Neural progenitor cell (in vitro differentiated cells): ENCODE results near the gene OR6S1. TPM values are rescaled to one million over a fixed set of nuclear protein-coding genes. Genes with fewer than 3 reads are reported as not detected.

Experiments used
- DNase-seq: peaks from one replicate; pipeline ENCODE4 v3.0.0-alpha.2; 2016; ENCODE audit warnings: low spot score
- H2AFZ ChIP-seq: fragments of 200-600 bp; sonication (generic); replicated peaks from 2 replicates; pipeline ENCODE4 v1.6.1; 2016; ENCODE audit warnings: antibody characterized with exemption
- H3F3A ChIP-seq: fragments of 200-600 bp; sonication (generic); 2 replicates; pipeline ENCODE4 v1.6.1; 2016; ENCODE audit warnings: antibody characterized with exemption, low read depth
- H3K27ac ChIP-seq: fragments of 200-600 bp; sonication (generic); 2 replicates; pipeline ENCODE4 v1.5.1; 2016; ENCODE audit warnings: mild to moderate bottlenecking
- H3K27me3 ChIP-seq: fragments of 200-600 bp; sonication (generic); 2 replicates; pipeline ENCODE4 v1.6.1; 2016; ENCODE audit warnings: mild to moderate bottlenecking, moderate library complexity
- H3K36me3 ChIP-seq: fragments of 200-600 bp; sonication (generic); 2 replicates; pipeline ENCODE4 v1.5.1; 2016
- H3K4me1 ChIP-seq: fragments of 200-600 bp; sonication (generic); 2 replicates; pipeline ENCODE4 v1.6.1; 2016; ENCODE audit warnings: mixed run types
- H3K4me2 ChIP-seq: fragments of 200-600 bp; sonication (generic); 2 replicates; pipeline ENCODE4 v1.6.1; 2016
- H3K4me3 ChIP-seq: fragments of 200-600 bp; sonication (generic); 2 replicates; pipeline ENCODE4 v1.5.1; 2016
- H3K79me2 ChIP-seq: fragments of 200-600 bp; sonication (generic); 2 replicates; pipeline ENCODE4 v1.6.1; 2016; ENCODE audit warnings: low read depth
- H3K9ac ChIP-seq: fragments of 200-600 bp; sonication (generic); 2 replicates; pipeline ENCODE4 v1.6.1; 2016
- H3K9me3 ChIP-seq: fragments of 200-600 bp; sonication (generic); 2 replicates; pipeline ENCODE4 v1.5.1; 2016; ENCODE audit warnings: low read depth
- H4K20me1 ChIP-seq: fragments of 200-600 bp; sonication (generic); 2 replicates; pipeline ENCODE4 v1.6.1; 2016; ENCODE audit warnings: low read depth
- H3K27ac Mint-ChIP-seq: 3 replicates; pipeline ENCODE4 v1.8.0; 2021; ENCODE audit warnings: mixed read lengths
- H3K27me3 Mint-ChIP-seq: 2 replicates; pipeline ENCODE4 v1.8.0; 2022; ENCODE audit warnings: low read depth, mild to moderate bottlenecking, inconsistent platforms, moderate library complexity, mixed read lengths; ENCODE audit not compliant: insufficient read depth
- H3K36me3 Mint-ChIP-seq: 3 replicates; pipeline ENCODE4 v1.8.0; 2021; ENCODE audit warnings: mixed read lengths
- H3K4me1 Mint-ChIP-seq: 3 replicates; pipeline ENCODE4 v1.8.0; 2021; ENCODE audit warnings: mixed read lengths
- H3K4me3 Mint-ChIP-seq: 3 replicates; pipeline ENCODE4 v1.8.0; 2021; ENCODE audit warnings: mild to moderate bottlenecking, moderate library complexity, mixed read lengths
- H3K9me3 Mint-ChIP-seq: 3 replicates; pipeline ENCODE4 v1.8.0; 2020; ENCODE audit warnings: mixed read lengths
- CTCF ChIP-seq: fragments of 200-600 bp; sonication (generic); IDR thresholded peaks from 2 replicates; pipeline ENCODE4 v1.5.1; 2017; ENCODE audit warnings: antibody characterized with exemption, mild to moderate bottlenecking
- EZH2 ChIP-seq: fragments of 200-600 bp; sonication (generic); IDR thresholded peaks from 2 replicates; pipeline ENCODE4 v1.6.1; 2017; ENCODE audit warnings: antibody characterized with exemption, mild to moderate bottlenecking, moderate library complexity
- EZH2phosphoT487 ChIP-seq: fragments of 200-600 bp; sonication (generic); IDR thresholded peaks from 2 replicates; pipeline ENCODE4 v1.6.1; 2017; ENCODE audit warnings: antibody characterized with exemption
- total RNA-seq: library from RNA; depleted of rRNA; stranded (reverse); fragments of >200 nt; gene quantifications from 2 replicates; pipeline ENCODE4 v1.2.3, GENCODE V29; 2015; ENCODE audit warnings: low replicate concordance

OR6S1 gene, protein sequence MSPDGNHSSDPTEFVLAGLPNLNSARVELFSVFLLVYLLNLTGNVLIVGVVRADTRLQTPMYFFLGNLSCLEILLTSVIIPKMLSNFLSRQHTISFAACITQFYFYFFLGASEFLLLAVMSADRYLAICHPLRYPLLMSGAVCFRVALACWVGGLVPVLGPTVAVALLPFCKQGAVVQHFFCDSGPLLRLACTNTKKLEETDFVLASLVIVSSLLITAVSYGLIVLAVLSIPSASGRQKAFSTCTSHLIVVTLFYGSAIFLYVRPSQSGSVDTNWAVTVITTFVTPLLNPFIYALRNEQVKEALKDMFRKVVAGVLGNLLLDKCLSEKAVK
- total RNA-seq = not detected in 2 replicates

DNA sequence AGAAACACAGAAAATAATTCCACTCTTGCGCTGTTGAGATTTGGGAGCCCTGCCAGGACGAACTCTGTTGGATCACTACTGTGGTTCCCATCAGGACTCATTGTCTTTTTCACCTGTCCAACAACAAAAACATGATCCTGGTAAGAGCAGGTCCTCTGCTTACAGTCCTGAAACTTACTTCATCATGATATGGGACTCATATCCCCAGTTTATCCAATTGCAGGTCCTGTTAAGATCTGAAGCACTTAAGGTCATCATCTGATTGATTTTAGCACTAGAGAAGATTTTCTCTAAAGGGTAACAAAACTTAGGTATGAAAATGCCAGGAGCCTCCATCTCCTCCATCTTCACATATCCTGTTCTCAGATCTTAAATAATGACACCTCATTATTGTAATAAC, at the start of gene OR6S1:
Gene OR6S1 (minus strand): TSS at position 101 of the 400 bp plus-strand sequence. CDS start 0 bp downstream, at position 101.
- H3K79me2 ChIP-seq = no peaks in the 10 kb centered on the region
- H3K4me3 Mint-ChIP-seq = no peak within 1 kb of the TSS
- H2AFZ ChIP-seq = no peak within 1 kb of the TSS
- no peak within 1 kb of the TSS for H3K4me2 ChIP-seq
- no peak within 1 kb of the TSS for H3K27ac ChIP-seq
- no peaks in the 10 kb centered on the region for H4K20me1 ChIP-seq
- no peak within 1 kb of the TSS for H3K27ac Mint-ChIP-seq
- H3K4me1 ChIP-seq = peaks cover 4% of the 10 kb centered on the region
- H3K9me3 ChIP-seq = no peaks in the 10 kb centered on the region
- H3K9ac ChIP-seq = no peak within 1 kb of the TSS
- no peaks in the 10 kb centered on the region for H3K9me3 Mint-ChIP-seq
- H3K4me1 Mint-ChIP-seq = no peaks in the 10 kb centered on the region
- peaks cover 14% of the 10 kb centered on the region for H3K27me3 Mint-ChIP-seq
- no peak for DNase-seq
- H3F3A ChIP-seq = no peaks in the 10 kb centered on the region
- peaks cover 38% of the 10 kb centered on the region for H3K27me3 ChIP-seq
- H3K36me3 Mint-ChIP-seq = no peaks in the 10 kb centered on the region
- TF ChIP-seq EZH2phosphoT487 (no peak), EZH2 (no peak), CTCF (no peak)
- H3K36me3 ChIP-seq = no peaks in the 10 kb centered on the region
- H3K4me3 ChIP-seq = no peak within 1 kb of the TSS

- Histone ChIP-seq H4K20me1 (no peaks in the 10 kb centered on the region), H3K4me1 (no peaks in the 10 kb centered on the region), H3K4me2 (no peak overlapping the region), H3K9ac (no peak overlapping the region), H3K4me3 (no peak overlapping the region), H3K27ac (no peak overlapping the region), H3K79me2 (no peaks in the 10 kb centered on the region), H2AFZ (no peak overlapping the region), H3F3A (no peaks in the 10 kb centered on the region), H3K9me3 (no peaks in the 10 kb centered on the region), H3K27me3 (peaks cover 6% of the 10 kb centered on the region), H3K36me3 (no peaks in the 10 kb centered on the region)
- Mint-ChIP-seq H3K4me1 (peaks cover 4% of the 10 kb centered on the region), H3K27ac (no peak overlapping the region), H3K36me3 (no peaks in the 10 kb centered on the region), H3K27me3 (peaks cover 2% of the 10 kb centered on the region), H3K4me3 (peak overlapping the region; percentile 30), H3K9me3 (no peaks in the 10 kb centered on the region)
- TF ChIP-seq EZH2phosphoT487 (no peak), CTCF (peak; percentile 86)
- DNase-seq = peak; percentile 76
These were observed 49.6 kb upstream of the OR6S1 start for GRCh38 chr14:20690848-20691640.

DNA sequence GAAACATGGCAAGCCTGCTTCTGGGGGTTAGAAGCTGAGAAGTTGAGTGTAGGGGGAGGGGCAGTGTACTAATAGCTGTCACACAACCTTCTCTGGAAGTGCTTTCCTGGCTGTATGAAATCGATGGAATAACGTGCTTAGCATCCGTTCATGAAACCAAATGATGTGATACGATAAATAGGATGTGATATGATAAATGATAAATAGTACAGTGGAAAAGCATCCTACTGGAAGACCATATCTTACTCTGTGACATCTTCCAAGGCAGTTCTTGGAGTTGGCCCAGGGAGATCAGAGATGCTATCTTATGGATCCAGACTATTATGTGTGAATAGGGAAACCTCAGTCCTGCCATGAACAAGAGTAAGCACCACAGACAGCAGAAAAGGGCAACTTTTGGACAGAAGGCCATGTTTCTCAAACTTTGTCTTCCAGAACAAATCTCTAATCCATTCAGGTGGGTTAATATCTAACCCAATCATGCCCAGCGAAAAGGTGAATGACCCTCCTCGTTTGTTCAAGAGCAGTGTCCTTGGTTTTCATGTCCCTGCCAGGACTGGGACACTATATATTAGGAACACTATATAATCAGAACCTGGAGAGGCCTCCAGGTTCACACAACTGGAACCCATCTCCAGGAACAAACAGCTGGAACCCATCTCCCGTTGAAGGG, 46.8 kb upstream of the OR6S1 start, which contains the start of gene ANG:
Gene ANG (plus strand): TSS at position 598 of the 673 bp plus-strand sequence. CDS start 4,801 bp downstream, outside the sequence.
- no peak within 1 kb of the TSS for H3K4me2 ChIP-seq
- no peaks in the 10 kb centered on the region for H4K20me1 ChIP-seq
- no peaks in the 10 kb centered on the region for H3K79me2 ChIP-seq
- no peak within 1 kb of the TSS for H3K9ac ChIP-seq
- no peaks in the 10 kb centered on the region for H3K9me3 ChIP-seq
- no peak within 1 kb of the TSS for H3K4me3 ChIP-seq
- no peak within 1 kb of the TSS for H3K27ac ChIP-seq
- TF ChIP-seq EZH2phosphoT487 = no peak
- no peak for TF ChIP-seq EZH2
- TF ChIP-seq CTCF = no peak
- H3K36me3 Mint-ChIP-seq = no peaks in the 10 kb centered on the region
- peaks cover 18% of the 10 kb centered on the region for H3K27me3 ChIP-seq
- no peak within 1 kb of the TSS for H2AFZ ChIP-seq
- H3F3A ChIP-seq = peaks cover 21% of the 10 kb centered on the region
- peaks cover 10% of the 10 kb centered on the region for H3K4me1 Mint-ChIP-seq
- H3K9me3 Mint-ChIP-seq = no peaks in the 10 kb centered on the region
- no peak within 1 kb of the TSS for H3K4me3 Mint-ChIP-seq
- peaks cover 5% of the 10 kb centered on the region for H3K27me3 Mint-ChIP-seq
- no peaks in the 10 kb centered on the region for H3K4me1 ChIP-seq
- H3K27ac Mint-ChIP-seq = no peak within 1 kb of the TSS
- DNase-seq = no peak
- H3K36me3 ChIP-seq = no peaks in the 10 kb centered on the region
